Measurements from ENCODE around the gene PDCD1. TPM values are rescaled to one million over a fixed set of nuclear protein-coding genes. Genes with fewer than 3 reads are reported as not detected.

PDCD1 gene
- polyA plus RNA-seq, 1 experiment = not detected

GRCh38 chr2:241870081-241870541 is 11.4 kb upstream of the PDCD1 start:
- POLR2A ChIA-PET = no interaction called here
- Histone ChIP-seq H3K4me3 (ENCODE audit: low read depth, low read length) (no peak overlapping the region), H3K27ac (ENCODE audit: low read depth, low read length) (no peak overlapping the region), H3K9me3 (ENCODE audit: control insufficient read depth, insufficient read depth, low read length) (peaks cover 22% of the 10 kb centered on the region), H3K27me3 (ENCODE audit: control insufficient read depth, insufficient read depth, low read length) (peaks cover 30% of the 10 kb centered on the region)
- CTCF ChIA-PET = no interaction called here
- TF ChIP-seq CTCF (IDR thresholded peaks at IDR 0.05; ENCODE audit: low read depth, low read length) = no peak
- no peak for DNase-seq (ENCODE audit: low read depth, low spot score)

- POLR2A ChIA-PET = no interaction called here
Observed at GRCh38 chr2:241869087-241869961, 10.6 kb upstream of the PDCD1 start, which contains the start of gene RTP5. Gene RTP5, plus strand, starts transcription at chr2:241869729. Its CDS starts 28 bp downstream, at chr2:241869757.

GRCh38 chr2:241868661-241869081 is 10.0 kb upstream of the PDCD1 start:
- CTCF ChIA-PET = interaction anchor here (0.6 to 1.4 kb wide), 4 partner anchors 9 to 789 kb away, joined by 3 to 12 read pairs (median 4); partner anchors contain the start of gene PDCD1

More at GRCh38 chr2:241869087-241869961, 10.6 kb upstream of the PDCD1 start, which contains the start of gene RTP5:
- Histone ChIP-seq H3K4me3 (ENCODE audit: low read depth, low read length) (no peak within 1 kb of the TSS), H3K27me3 (ENCODE audit: control insufficient read depth, insufficient read depth, low read length) (peaks cover 30% of the 10 kb centered on the region), H3K9me3 (ENCODE audit: control insufficient read depth, insufficient read depth, low read length) (peaks cover 22% of the 10 kb centered on the region), H3K27ac (ENCODE audit: low read depth, low read length) (no peak within 1 kb of the TSS)
- DNase-seq (ENCODE audit: low read depth, low spot score) = no peak
- TF ChIP-seq CTCF (IDR thresholded peaks at IDR 0.05; ENCODE audit: low read depth, low read length) = no peak
- CTCF ChIA-PET = interaction anchor here (0.6 to 1.4 kb wide), 5 partner anchors 9 to 790 kb away, joined by 3 to 12 read pairs (median 4); partner anchors contain the start of gene PDCD1

GRCh38 chr2:241867776-241868420 is 9.2 kb upstream of the PDCD1 start:
- POLR2A ChIA-PET = no interaction called here
- CTCF ChIA-PET = interaction anchor here (1.4 kb wide), 1 partner anchor 9 kb away, joined by 4 read pairs; the partner anchor contains the start of gene PDCD1
- peaks cover 12% of the 10 kb centered on the region; the same call in 1 of the 2 replicates for H3K9me3 ChIP-seq (ENCODE audit: control insufficient read depth, insufficient read depth, low read length)
- peaks cover 32% of the 10 kb centered on the region for H3K27me3 ChIP-seq (ENCODE audit: control insufficient read depth, insufficient read depth, low read length)
- no peak overlapping the region for H3K27ac ChIP-seq (ENCODE audit: low read depth, low read length)
- no peak for TF ChIP-seq CTCF (IDR thresholded peaks at IDR 0.05; ENCODE audit: low read depth, low read length)
- no peak overlapping the region for H3K4me3 ChIP-seq (ENCODE audit: low read depth, low read length)
- no peak for DNase-seq (ENCODE audit: low read depth, low spot score)

More at GRCh38 chr2:241868661-241869081, 10.0 kb upstream of the PDCD1 start:
- POLR2A ChIA-PET = no interaction called here
- Histone ChIP-seq H3K4me3 (ENCODE audit: low read depth, low read length) (no peak overlapping the region), H3K9me3 (ENCODE audit: control insufficient read depth, insufficient read depth, low read length) (peaks cover 15% of the 10 kb centered on the region), H3K27ac (ENCODE audit: low read depth, low read length) (no peak overlapping the region), H3K27me3 (ENCODE audit: control insufficient read depth, insufficient read depth, low read length) (peaks cover 30% of the 10 kb centered on the region)
- no peak for TF ChIP-seq CTCF (IDR thresholded peaks at IDR 0.05; ENCODE audit: low read depth, low read length)
- no peak for DNase-seq (ENCODE audit: low read depth, low spot score)

Data from AG04450 (cell line).